Iris pigment epithelial cell (primary cell): ENCODE measurements around the gene CYP2A6.
"Not testable (repeated sequence)": the region's sequence is repeated elsewhere in the genome, so short reads cannot be mapped to it uniquely, and the experiment has no call there.

Experiments
- DNase-seq: peaks from one replicate; pipeline ENCODE4 v3.0.0-alpha.2; 2011; ENCODE audit warnings: low read depth

The CYP2A6 gene, protein sequence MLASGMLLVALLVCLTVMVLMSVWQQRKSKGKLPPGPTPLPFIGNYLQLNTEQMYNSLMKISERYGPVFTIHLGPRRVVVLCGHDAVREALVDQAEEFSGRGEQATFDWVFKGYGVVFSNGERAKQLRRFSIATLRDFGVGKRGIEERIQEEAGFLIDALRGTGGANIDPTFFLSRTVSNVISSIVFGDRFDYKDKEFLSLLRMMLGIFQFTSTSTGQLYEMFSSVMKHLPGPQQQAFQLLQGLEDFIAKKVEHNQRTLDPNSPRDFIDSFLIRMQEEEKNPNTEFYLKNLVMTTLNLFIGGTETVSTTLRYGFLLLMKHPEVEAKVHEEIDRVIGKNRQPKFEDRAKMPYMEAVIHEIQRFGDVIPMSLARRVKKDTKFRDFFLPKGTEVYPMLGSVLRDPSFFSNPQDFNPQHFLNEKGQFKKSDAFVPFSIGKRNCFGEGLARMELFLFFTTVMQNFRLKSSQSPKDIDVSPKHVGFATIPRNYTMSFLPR

DNA sequence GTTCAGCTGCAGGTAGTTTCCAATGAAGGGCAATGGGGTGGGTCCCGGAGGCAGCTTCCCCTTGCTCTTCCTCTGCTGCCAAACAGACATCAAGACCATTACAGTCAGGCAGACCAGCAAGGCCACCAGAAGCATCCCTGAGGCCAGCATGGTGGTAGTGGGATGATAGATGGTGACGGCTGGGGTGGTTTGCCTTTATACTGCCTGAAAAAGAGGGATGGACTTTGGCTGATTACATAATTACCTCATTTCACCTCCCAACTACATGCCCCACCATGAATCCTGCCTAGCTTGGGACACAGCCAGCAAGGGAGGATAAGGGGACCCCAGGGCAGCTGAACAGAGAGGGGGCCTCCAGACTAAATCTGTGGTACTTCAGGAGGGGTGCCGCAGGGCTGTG is at the start of gene CYP2A6:
TSS of gene CYP2A6 (minus strand) at position 171 of the 400 bp plus-strand sequence. CDS start at position 150, 21 bp downstream.
- not testable (repeated sequence) for DNase-seq

DNA sequence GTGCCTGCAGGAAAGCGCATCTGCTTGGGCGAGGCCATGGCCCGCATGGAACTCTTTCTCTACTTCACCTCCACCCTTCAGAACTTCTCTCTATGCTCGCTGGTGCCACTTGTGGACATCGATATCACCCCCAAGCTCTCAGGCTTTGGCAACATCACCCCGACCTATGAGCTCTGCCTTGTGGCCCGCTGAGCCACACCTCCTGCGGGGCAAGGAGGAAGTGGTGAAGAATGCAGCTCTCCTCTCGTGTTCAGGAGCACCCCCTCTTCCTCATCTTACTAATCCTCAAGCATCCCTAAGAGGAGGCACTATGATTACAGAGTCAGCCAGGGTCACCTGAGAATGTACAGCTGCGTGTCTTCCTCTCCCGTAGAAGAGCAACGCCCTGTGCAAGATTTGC is 49.7 kb upstream of the CYP2A6 start:
- not testable (repeated sequence) for DNase-seq

DNA sequence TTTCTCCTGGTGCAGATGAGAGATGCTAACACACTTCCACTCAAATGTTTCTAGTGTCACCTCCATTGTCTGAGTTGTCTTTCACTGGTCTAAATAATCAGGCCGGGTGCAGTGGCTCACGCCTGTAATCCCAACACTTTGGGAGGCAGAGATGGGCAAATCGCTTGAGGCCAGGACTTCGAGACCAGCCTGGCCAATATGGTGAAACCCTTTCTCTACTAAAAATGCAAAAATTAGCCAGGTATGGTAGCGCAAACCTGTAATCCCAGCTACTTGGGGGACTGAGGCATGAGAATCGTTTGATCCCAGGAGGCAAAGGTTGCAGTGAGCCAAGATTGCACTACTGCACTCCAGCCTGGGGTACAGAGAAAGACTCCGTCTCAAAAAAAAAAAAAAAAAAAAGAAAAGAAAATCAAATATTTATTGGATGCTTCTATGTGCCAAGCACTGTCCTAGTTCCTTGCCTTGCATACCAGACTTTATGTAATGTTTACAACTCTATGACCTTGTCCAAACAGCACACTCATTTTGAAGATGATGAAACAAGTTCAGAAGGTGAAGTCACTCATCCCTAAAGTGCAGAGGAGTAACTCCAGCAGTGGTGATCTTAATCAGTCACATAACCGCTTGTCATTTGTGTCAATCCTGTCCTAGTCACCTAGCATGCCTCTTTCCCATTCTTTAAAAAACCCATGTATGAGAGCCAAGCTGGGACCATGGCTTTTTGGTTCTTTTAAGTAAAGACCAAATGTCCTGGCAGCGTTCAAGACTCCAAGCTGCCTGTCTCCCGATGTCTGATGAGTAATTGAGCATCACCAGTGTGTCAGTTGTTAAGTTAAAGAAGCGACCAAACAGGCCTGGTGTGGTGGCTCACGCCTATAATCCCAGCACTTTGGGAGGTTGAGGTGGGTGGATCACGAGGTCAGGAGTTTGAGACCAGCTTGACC is 46.9 kb upstream of the CYP2A6 start:
- DNase-seq, result peak; percentile 9

DNA sequence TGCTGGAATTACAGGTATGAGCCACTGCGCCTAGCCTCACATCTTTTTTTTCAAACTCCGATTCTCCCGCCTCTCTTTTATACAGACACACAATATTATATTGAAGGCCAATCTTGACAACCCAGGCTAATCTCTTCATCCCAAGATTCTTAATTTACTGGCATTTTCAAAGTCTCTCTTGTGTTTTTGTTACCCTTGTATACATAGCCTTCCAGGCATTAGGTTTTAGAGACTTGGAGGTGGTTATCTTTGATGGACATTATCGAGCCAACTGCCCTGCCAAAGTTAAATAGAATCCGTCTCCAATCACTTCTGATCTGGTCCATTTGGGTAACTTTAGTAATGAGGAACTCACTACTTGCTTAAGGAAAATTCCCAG is 46.2 kb upstream of the CYP2A6 start:
- no peak for DNase-seq

DNA sequence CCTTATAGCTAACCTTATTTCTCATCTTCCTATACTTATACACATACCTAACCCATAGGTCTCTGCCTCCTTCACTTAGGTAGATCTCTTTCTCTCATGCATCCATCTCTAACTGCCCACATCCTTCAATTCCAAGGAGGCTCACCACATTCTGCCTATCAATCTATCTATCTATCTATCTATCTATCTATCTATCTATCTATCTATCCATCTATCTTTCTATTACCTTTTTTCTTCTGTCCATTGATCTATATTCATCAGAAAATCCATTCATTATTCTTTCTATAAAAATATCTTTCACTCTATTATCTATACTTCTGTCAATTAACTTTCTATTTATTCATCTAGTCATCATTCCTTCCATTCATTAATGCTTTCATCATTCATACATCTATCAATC is 42.9 kb upstream of the CYP2A6 start:
- no peak for DNase-seq

DNA sequence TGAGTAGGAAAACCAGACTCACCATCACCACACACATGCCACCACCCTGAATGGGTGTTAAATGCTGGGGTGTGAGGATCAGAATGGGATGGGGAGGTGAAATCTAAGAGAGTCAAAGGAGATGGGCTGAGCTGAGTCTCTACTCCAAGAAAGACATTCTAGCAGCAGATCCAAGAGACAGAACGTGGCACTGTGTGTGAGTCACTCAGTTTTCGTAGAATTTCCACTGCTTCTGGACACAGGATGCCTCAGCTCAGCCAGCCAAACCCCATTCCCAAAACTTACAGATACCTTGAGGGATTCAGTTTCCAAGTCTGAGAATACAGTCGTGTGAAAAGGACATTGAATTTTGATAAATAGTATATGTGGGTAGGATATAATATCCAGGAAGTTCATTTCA is 39.1 kb upstream of the CYP2A6 start:
- DNase-seq, result no peak

DNA sequence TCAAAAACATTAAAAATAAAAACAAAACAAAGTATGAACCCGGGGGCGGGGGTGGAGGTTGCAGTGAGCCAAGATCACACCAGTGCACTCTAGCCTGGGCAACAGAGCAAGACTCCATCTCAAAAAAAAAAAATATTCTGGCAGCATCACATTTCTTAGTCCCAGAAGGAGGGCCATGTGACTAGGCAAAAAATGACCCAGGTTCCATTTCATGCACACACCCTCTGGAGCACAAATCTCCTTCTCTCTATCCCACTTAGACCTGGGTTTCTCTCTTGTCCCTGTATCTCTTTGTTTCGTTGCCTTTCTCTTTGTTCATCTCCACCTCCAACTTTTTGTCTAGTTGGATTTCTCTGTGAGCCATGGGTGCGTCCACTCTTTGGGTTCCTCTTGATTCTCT is 37.9 kb upstream of the CYP2A6 start:
- DNase-seq, result no peak

DNA sequence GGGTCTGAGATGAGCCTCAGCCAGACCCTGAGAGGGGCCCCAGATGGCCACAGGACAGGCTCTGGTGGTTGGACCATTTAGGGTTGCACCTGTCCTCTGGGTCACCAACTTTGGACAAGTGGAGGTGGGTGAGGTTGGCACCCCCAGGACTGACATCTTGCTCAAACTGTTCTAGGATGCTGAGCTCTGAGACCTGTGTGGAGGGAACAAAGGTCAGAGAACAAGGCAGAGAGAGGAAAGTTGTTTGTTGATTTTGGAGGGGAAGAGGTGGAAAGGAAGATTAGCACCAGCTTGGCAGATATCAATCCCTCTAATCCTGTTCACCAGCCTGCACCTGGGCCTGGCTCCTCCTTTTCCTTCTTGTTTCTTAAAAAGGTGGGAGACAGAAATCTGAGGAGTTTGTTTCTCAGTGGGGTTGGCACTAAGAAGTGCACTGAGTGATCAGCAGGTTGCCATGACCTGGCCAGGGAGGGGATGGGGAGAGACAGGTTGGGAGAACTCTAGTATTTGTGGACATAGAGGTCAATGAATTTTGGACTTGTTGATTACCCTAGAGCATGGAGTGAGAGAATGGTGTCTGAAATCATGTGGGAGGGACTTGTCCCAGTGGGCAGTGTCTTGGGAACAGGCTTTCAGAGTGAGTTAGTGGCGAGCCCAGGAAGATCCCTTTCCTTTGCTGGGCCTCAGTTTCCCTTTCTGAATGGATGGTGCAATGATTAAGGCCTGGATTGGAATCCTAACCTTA is 34.1 kb upstream of the CYP2A6 start:
- DNase-seq, result not testable (repeated sequence)

DNA sequence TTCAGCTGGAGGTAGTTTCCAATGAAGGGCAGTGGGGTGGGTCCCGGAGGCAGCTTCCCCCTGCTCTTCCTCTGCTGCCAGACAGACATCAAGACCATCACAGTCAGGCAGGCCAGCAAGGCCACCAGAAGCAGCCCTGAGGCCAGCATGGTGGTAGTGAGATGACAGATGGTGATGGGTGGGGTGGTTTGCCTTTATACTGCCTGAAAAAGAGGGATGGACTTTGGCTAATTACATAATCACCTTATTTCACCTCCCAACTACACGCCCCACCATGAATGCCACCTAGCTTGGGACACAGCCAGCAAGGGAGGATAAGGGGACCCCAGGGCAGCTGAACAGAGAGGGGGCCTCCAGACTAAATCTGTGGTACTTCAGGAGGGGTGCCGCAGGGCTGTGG is 31.8 kb upstream of the CYP2A6 start, which contains the start of gene CYP2A7:
TSS of gene CYP2A7 (minus strand) at position 170 of the 400 bp plus-strand sequence. CDS start at position 149, 21 bp downstream.
- DNase-seq, result not testable (repeated sequence)

DNA sequence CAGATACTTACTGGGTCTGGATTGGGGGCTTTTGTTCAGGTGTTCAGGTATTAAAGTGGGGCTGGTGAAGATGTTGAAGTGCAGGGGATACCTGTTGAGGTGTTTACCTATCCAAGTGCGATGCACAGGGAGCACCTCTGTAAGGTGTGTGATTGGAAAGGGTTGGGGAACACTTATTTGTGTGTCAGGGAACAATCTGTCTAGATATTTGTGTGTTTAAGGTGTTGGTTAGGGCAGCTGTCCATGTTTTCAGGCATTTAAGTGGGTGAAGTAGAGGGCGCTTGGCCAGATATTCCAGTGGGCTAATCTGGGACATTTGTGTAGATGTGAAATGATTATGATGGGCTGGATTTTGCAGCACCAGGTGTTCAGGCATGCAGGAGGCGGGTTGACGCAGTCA is 29.1 kb upstream of the CYP2A6 start:
- DNase-seq, result not testable (repeated sequence)

DNA sequence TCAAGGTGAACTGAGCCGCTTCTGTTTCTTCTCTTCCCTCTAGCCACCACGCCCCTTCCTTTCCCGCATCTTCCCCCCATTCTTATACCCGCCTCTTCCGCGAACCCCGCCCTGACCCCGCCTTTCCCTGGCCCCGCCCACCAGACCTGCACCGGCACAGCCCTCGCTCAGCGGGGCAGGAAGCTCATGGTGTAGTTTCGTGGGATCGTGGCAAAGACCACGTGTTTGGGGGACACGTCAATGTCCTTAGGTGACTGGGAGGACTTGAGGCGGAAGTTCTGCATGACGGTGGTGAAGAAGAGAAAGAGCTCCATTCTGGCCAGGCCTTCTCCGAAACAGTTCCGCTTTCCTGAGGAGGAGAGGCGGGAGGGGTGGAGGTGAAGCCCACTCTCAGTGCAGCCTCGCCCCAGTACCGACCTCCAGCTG is 25.3 kb upstream of the CYP2A6 start:
- not testable (repeated sequence) for DNase-seq

DNA sequence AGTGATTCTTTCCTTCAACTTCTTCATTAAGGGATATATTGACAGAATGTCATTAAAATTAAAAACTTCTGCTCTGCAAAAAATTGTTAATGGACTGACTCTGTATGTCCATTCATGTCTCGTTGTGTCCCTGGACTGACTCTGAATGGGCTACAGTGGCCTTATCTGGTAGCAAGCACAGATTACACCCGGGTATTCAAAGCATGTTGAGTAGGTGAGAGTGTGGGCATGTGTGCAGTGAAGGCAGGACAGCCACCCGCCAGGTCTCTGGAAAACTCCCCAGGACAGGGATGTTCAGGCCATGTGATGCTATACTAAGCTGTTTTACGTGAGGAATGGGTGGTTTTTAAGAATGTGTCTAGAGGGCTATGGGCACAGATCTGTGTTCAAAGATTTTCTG is 24.6 kb upstream of the CYP2A6 start:
- DNase-seq, result not testable (repeated sequence)

DNA sequence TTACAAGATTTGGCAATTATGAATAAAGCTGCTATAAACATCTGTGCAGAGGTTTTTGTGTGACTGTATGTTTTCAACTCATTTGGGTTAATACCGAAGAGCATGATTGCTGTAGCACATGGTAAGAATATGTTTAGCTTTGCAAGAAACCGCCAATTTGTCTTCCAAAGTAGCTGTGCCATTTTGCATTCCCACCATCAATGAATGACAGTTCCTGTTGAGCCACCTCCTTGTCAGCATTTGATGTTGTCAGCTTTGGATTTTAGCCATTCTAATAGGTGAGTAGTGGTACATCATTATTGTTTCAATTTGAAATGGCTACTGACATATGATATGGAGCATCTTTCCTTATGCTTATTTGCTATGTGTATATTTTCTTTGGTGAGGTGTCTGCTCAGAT is 23.6 kb upstream of the CYP2A6 start:
- DNase-seq, result not testable (repeated sequence)

DNA sequence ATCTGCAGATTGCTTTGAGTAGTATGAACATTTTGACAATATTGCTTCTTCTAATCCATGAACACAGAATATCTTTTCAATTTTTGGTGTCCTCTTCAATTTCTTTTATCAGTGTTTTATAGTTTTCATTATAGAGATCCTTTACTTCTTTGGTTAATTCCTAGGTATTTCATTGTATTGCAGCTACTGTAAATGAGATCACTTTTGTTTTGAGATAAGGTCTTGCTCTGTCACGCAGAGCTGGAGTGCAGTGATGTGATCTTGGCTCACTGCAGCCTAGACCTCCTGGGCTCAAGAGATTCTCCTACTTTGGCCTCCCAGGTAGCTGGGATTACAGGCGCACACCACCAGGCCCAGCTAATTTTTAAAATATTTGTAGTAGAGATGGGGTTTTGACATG is 22.0 kb upstream of the CYP2A6 start:
- no peak for DNase-seq

DNA sequence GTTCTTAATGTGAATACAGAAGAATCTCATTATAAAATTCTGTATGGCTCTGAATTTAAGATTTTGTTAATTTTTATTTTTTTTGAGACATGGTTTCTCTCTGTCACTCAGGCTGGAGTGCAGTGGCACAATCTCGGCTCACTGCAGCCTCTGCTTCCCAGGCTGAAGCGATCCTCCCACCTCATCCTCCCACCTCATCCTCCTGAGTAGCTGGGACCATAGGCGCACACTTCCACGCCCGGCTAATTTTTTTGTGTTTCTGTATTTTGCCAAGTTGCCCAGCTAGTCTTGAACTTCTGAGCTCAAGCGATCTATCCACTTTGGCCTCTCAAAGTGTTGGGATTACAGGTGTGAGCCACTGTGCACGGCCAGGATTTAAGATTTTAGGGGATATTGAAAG is 17.5 kb upstream of the CYP2A6 start:
- no peak for DNase-seq

DNA sequence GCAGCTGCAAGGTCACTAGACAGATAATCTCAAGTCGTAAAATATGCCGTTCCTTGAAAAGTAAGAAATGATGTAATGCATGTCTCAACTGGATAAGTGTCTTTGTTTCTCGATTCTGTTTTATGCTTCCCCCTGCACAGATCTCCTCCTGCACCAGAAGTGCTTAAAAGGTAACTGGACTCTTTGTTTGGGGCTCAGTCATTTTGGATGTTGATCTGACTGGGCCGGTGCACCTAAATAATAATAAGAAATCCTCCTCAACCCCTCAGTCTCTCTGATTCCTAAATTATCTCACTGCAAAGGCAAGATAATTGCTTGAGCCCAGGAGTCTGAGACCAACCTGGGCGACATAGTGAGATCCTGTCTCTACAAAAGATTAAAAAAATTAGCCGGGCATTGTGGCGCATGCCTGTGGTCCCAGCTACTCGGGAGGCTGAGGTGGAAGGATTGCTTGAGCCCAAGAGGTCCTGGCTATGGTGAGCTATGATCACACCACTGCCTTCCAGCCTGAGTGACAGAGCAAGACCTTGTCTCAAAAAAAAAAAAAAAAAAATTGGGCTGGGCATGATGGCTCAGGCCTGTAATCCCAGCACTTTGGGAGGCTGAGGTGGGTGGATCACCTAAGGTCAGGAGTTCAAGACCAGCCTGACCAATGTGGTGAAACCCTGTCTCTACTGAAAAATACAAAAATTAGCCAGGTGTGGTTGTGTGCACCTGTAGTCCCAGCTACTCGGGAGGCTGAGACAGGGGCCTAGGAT is 14.7 kb upstream of the CYP2A6 start:
- not testable (repeated sequence) for DNase-seq

DNA sequence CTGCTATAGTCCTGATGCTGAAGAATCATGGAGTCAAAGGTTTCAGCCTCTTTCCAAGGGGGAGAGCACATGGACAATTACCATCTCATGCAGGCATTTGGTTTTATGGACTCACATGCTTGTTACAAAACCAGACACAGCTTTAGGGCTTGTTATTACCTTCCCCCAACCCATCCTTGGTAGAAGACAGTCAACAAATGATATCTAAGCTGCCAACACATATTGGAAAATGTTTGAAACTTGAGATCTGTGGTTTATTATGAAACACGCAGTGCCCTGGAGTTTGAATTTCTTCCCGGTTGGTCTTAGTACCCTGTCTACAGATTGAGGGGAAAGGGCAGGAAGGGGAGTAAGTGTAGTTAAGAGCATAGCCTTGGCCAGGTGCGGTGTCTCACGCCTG is 12.5 kb upstream of the CYP2A6 start:
- DNase-seq, result peak; percentile 14

DNA sequence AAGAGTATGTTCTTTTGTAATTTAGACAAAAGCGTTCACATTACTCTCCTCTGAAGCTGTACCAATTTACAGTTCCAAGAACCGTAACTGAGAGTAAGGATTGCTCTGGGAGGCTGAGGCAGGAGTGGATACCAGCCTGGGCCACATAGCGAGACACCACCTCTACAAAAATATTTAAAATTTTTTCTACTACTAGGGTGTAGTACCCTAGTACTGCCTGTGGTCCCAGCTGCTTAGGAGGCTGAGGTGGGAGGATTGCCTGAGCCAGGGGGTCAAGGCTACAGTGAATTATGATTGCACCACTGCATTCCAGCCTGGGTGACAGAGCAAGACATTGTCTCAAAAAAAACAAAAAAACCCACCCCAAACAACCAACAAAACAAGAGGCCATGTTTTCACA is 12.1 kb upstream of the CYP2A6 start:
- DNase-seq, result no peak

DNA sequence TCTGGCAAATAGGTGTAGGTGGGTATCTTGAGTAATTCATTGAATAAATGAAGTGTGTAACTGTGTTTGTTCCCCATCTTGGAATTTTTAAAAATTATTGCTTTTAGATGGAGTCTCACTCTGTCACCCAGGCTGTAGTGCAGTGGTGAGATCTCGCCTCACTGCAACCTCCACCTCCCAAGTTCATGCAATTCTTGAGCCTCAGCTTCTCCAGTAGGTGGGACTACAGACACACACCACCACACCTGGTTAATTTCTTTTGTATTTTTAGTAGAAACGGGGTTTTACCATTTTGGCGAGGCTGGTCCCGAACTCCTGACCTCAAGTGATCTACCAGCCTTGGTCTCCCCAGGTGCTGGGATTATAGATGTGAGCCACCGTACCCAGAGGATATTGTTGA is 7.9 kb upstream of the CYP2A6 start:
- no peak for DNase-seq

DNA sequence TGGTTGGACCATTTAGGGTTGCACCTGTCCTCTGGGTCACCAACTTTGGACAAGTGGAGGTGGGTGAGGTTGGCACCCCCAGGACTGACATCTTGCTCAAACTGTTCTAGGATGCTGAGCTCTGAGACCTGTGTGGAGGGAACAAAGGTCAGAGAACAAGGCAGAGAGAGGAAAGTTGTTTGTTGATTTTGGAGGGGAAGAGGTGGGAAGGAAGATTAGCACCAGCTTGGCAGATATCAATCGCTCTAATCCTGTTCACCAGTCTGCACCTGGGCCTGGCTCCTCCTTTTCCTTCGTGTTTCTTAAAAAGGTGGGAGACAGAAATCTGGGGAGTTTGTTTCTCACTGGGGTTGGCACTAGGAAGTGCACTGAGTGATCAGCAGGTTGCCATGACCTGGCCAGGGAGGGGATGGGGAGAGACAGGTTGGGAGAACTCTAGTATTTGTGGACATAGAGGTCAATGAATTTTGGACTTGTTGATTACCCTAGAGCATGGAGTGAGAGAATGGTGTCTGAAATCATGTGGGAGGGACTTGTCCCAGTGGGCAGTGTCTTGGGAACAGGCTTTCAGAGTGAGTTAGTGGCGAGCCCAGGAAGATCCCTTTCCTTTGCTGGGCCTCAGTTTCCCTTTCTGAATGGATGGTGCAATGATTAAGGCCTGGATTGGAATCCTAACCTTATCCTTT is 2.4 kb upstream of the CYP2A6 start:
- not testable (repeated sequence) for DNase-seq
